Measurements from ENCODE around the gene CENPB.

DNA sequence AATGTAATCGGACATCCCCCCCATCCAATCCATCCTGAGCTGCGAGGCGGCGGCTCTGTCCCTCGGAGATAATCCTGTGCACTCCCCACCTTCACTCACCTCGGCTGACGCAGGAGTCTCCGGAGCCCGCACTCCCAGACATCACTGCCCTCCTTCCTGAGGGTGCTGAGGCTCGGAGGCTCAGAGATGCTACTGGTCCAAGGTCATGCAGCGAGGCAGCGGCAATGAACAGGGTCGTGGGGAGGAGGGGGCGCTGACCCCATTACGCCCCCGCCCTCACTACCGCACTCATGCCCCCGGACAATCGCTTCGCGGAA lies 19.5 kb downstream of the CENPB start:
- TF ChIP-seq SP1 (IDR thresholded peaks at IDR 0.05) (no peak), TAF1 (conservative IDR thresholded peaks at IDR 0.05) (no peak), HNF4A (conservative IDR thresholded peaks at IDR 0.05) (no peak), YY1 (IDR thresholded peaks at IDR 0.05) (no peak)
- TF ChIP-seq, protein P1, sequence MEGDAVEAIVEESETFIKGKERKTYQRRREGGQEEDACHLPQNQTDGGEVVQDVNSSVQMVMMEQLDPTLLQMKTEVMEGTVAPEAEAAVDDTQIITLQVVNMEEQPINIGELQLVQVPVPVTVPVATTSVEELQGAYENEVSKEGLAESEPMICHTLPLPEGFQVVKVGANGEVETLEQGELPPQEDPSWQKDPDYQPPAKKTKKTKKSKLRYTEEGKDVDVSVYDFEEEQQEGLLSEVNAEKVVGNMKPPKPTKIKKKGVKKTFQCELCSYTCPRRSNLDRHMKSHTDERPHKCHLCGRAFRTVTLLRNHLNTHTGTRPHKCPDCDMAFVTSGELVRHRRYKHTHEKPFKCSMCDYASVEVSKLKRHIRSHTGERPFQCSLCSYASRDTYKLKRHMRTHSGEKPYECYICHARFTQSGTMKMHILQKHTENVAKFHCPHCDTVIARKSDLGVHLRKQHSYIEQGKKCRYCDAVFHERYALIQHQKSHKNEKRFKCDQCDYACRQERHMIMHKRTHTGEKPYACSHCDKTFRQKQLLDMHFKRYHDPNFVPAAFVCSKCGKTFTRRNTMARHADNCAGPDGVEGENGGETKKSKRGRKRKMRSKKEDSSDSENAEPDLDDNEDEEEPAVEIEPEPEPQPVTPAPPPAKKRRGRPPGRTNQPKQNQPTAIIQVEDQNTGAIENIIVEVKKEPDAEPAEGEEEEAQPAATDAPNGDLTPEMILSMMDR (IDR thresholded peaks at IDR 0.05; ENCODE audit: low read depth, low read length, missing input control), result no peak

All from liver (tissue), 3 donors.